ENCODE results near the gene NISCH. TPM values are rescaled to one million over a fixed set of nuclear protein-coding genes. Genes with fewer than 3 reads are reported as not detected.

The NISCH gene
- total RNA-seq, 1 donor from 2014 or later, result 80.5 TPM

DNA sequence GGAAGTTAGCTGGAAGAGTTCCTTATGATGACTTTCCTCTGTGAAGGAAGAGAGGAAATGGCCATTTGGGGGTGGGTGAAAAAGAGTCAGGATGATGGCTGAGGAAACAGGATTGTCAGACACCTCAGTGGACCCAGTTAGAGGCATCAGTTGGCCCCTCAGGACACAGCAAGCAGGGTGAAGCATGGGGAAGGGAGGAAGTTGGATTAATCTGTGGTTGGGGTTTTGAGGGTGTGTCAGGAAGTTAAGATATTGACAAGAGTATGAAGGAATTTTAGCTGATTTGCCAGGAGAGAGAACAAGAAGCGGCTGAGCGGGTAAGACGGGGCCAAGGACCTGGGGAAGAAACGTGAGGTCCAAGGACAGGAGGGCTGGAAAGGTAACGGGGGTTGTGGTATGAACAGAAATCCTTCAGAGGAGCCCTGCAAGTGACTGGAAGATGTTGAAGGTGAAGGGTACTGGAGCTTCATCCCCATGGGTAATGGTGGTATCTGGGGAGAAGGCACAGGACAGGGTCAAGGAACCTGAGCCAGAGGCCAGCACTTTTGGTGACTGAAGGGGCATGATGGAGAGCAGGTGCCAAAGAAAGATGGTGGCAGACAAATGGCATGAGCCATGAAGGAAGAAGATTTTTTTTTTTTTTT lies 83.7 kb downstream of the NISCH start:
- Histone ChIP-seq H4K20me1 (ENCODE audit: low read depth) (peaks cover 36% of the 10 kb centered on the region), H3K36me3 (no peaks in the 10 kb centered on the region), H3F3A (ENCODE audit: low read depth) (peaks cover 38% of the 10 kb centered on the region), H3K4me2 (no peak overlapping the region), H3K4me3 (no peak overlapping the region), H2AFZ (replicated peaks) (no peak overlapping the region), H3K4me1 (peaks cover 23% of the 10 kb centered on the region), H3K27ac (no peak overlapping the region), H3K9me3 (ENCODE audit: low read depth) (no peaks in the 10 kb centered on the region), H3K9ac (no peak overlapping the region), H3K79me2 (ENCODE audit: low read depth) (peaks cover 57% of the 10 kb centered on the region), H3K27me3 (no peaks in the 10 kb centered on the region)
- DNase-seq (ENCODE audit: low spot score), result no peak
- H3K36me3 Mint-ChIP-seq, result peaks cover 10% of the 10 kb centered on the region
- no peaks in the 10 kb centered on the region for H3K9me3 Mint-ChIP-seq
- peaks cover 4% of the 10 kb centered on the region for H3K27me3 Mint-ChIP-seq (ENCODE audit: insufficient read depth, low read depth)
- H3K4me1 Mint-ChIP-seq, result peaks cover 31% of the 10 kb centered on the region
- TF ChIP-seq EZH2 (IDR thresholded peaks at IDR 0.05), result no peak
- peak overlapping the region; percentile 6 for H3K4me3 Mint-ChIP-seq
- H3K27ac Mint-ChIP-seq, result no peak overlapping the region

DNA sequence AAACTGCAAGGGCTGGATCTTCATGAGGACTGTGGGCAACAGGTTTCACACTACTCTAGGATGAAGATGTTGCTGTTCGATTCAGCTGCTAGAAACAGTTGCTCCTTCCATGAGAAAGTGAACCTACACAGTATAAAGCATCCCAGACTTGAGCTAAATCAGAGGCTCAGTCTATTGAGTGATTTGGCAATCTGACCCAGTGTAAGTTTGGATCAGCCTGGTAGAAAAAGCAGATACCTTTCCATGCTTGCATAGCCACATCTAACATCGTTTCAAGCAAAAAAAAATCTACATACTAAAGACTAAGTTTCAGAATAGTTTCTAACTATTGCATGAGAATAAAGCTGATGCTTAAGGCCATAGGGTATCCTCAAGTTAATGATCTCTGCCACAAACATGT lies 85.6 kb downstream of the NISCH start:
- Histone ChIP-seq H3K36me3 (no peaks in the 10 kb centered on the region), H3K79me2 (ENCODE audit: low read depth) (peaks cover 57% of the 10 kb centered on the region), H3K27me3 (no peaks in the 10 kb centered on the region), H3K9me3 (ENCODE audit: low read depth) (no peaks in the 10 kb centered on the region), H3K9ac (no peak overlapping the region), H4K20me1 (ENCODE audit: low read depth) (peaks cover 46% of the 10 kb centered on the region), H3K27ac (no peak overlapping the region), H2AFZ (replicated peaks) (no peak overlapping the region), H3F3A (ENCODE audit: low read depth) (peaks cover 36% of the 10 kb centered on the region), H3K4me2 (no peak overlapping the region), H3K4me3 (no peak overlapping the region), H3K4me1 (peaks cover 12% of the 10 kb centered on the region)
- DNase-seq (ENCODE audit: low spot score), result no peak
- peaks cover 10% of the 10 kb centered on the region for H3K36me3 Mint-ChIP-seq
- no peak overlapping the region for H3K4me3 Mint-ChIP-seq
- peaks cover 19% of the 10 kb centered on the region for H3K4me1 Mint-ChIP-seq
- no peak overlapping the region for H3K27ac Mint-ChIP-seq
- TF ChIP-seq EZH2phosphoT487 (IDR thresholded peaks at IDR 0.05), result no peak
- TF ChIP-seq, protein P1, sequence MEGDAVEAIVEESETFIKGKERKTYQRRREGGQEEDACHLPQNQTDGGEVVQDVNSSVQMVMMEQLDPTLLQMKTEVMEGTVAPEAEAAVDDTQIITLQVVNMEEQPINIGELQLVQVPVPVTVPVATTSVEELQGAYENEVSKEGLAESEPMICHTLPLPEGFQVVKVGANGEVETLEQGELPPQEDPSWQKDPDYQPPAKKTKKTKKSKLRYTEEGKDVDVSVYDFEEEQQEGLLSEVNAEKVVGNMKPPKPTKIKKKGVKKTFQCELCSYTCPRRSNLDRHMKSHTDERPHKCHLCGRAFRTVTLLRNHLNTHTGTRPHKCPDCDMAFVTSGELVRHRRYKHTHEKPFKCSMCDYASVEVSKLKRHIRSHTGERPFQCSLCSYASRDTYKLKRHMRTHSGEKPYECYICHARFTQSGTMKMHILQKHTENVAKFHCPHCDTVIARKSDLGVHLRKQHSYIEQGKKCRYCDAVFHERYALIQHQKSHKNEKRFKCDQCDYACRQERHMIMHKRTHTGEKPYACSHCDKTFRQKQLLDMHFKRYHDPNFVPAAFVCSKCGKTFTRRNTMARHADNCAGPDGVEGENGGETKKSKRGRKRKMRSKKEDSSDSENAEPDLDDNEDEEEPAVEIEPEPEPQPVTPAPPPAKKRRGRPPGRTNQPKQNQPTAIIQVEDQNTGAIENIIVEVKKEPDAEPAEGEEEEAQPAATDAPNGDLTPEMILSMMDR (IDR thresholded peaks at IDR 0.05), result no peak
- TF ChIP-seq EZH2 (IDR thresholded peaks at IDR 0.05), result no peak
- no peaks in the 10 kb centered on the region for H3K9me3 Mint-ChIP-seq
- H3K27me3 Mint-ChIP-seq (ENCODE audit: insufficient read depth, low read depth), result peaks cover 4% of the 10 kb centered on the region

Other genes starting within 250 kb of the NISCH start
- not detected in 2 replicates for gene TLR9, start 230.0 kb upstream of the NISCH start, total RNA-seq (ENCODE audit: low replicate concordance)
- gene TWF2, start 216.4 kb upstream of the NISCH start, total RNA-seq (ENCODE audit: low replicate concordance), result 21.9 and 44.9 TPM in 2 replicates
- 1.1 and 3.1 TPM in 2 replicates for gene PPM1M, start 209.8 kb upstream of the NISCH start, total RNA-seq (ENCODE audit: low replicate concordance)
- 45.4 and 49.2 TPM in 2 replicates for gene WDR82, start 177.0 kb upstream of the NISCH start, total RNA-seq (ENCODE audit: low replicate concordance)
- 4.2 and 10.1 TPM in 2 replicates for gene GLYCTK, start 167.8 kb upstream of the NISCH start, total RNA-seq (ENCODE audit: low replicate concordance)
- gene DNAH1, start 139.3 kb upstream of the NISCH start, total RNA-seq (ENCODE audit: low replicate concordance), result 0.80 and 2.1 TPM in 2 replicates
- 55.5 and 102 TPM in 2 replicates for gene BAP1, start 45.6 kb upstream of the NISCH start, total RNA-seq (ENCODE audit: low replicate concordance)
- gene PHF7, start 44.9 kb upstream of the NISCH start, total RNA-seq (ENCODE audit: low replicate concordance), result 9.9 and 13.0 TPM in 2 replicates
- gene SEMA3G, start 10.5 kb upstream of the NISCH start, total RNA-seq (ENCODE audit: low replicate concordance), result 0.79 and 3.4 TPM in 2 replicates
- 0.67 and 5.8 TPM in 2 replicates for gene TNNC1, start 1.6 kb upstream of the NISCH start, total RNA-seq (ENCODE audit: low replicate concordance)
- gene STAB1, start 39.7 kb downstream of the NISCH start, total RNA-seq (ENCODE audit: low replicate concordance), result 0.06 TPM in 1 of 2 replicates, not detected in the other
- 210 and 364 TPM in 2 replicates for gene NT5DC2, start 78.3 kb downstream of the NISCH start, total RNA-seq (ENCODE audit: low replicate concordance)
- 2.0 and 2.4 TPM in 2 replicates for gene UQCC5, start 81.0 kb downstream of the NISCH start, total RNA-seq (ENCODE audit: low replicate concordance)
- 88.6 and 116 TPM in 2 replicates for gene PBRM1, start 230.3 kb downstream of the NISCH start, total RNA-seq (ENCODE audit: low replicate concordance)
- gene GNL3, start 230.4 kb downstream of the NISCH start, total RNA-seq (ENCODE audit: low replicate concordance), result 113 and 169 TPM in 2 replicates